ENCODE measurements around the gene PRR20E. TPM values are rescaled to one million over a fixed set of nuclear protein-coding genes. Genes with fewer than 3 reads are reported as not detected.
"Not testable (repeated sequence)": the region's sequence is repeated elsewhere in the genome, so short reads cannot be mapped to it uniquely, and the experiment has no call there.

Gene PRR20E
- not detected in 2 replicates for total RNA-seq (2014; rRNA removed; shearing (Covaris generic))

DNA sequence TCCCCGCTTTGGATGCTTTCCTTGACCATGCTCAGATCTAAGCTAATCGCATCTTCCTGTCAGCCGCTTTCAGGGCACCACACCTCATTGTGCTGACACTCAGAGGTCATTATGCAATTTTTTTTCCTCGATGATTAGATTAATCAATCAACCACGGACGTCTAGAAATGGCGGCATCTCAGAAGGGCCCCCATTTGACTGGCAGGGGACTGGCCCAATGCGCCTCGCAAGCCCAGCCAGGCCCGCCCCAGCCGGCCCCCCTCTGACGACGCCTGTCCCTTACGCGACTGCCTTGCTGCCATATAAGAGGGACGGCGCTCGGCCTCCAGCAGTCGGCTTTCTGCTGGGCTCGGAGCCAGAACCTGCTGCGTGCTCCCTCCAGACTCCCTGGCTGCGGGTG, at the start of gene PRR20E:
Gene PRR20E, plus strand, starts transcription at position 301 of the 400 bp plus-strand sequence. CDS start 387 bp downstream, outside the sequence.
- DNase-seq; H3K27me3 ChIP-seq (ENCODE audit: control insufficient read depth, insufficient read depth, low read length); H3K4me3 ChIP-seq (ENCODE audit: insufficient read depth, low read depth, low read length); H3K36me3 ChIP-seq (replicated peaks; ENCODE audit: control insufficient read depth, insufficient read depth, low read length): not testable (repeated sequence)

DNA sequence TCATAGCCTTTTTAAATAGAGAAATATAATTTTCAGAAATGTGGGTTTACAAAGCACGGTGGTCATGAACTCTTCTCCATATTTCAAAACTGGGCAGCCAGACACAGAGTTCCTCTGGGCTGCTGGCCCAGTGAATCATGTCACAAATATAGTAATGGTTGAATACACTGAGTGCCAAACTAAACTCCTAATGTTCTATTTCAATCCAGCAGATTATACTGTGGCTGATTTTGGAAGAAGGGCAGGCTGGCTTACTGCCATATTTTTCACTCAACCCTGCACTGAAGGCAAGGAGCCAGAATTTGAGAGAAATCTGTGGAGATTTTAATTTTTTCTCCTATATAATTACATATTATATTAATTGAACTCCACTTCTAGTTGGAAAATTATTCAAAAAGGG, 43.3 kb upstream of the PRR20E start:
- no peak overlapping the region for H3K4me3 ChIP-seq (ENCODE audit: insufficient read depth, low read depth, low read length)
- no peaks in the 10 kb centered on the region for H3K36me3 ChIP-seq (replicated peaks; ENCODE audit: control insufficient read depth, insufficient read depth, low read length)
- DNase-seq: no peak
- no peaks in the 10 kb centered on the region for H3K27me3 ChIP-seq (ENCODE audit: control insufficient read depth, insufficient read depth, low read length)

DNA sequence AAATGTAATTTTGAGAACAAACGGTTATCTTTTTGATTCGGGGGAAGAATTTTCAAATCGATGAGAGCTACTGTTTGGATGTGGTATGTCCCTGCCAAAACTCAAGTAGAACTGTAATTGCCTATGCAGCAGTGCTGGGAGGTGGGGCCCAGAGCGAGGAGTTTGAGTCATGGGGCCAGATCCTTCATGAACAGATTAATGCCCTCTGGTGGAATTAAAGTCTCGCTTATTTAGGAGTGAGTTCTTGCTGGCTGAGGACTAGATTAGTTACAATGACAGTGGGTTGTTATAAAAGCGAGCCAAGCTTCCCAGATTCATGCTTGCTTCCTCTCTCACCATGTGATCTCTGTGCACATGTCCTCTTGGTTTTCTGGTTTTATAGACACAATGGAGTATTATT, 38.1 kb upstream of the PRR20E start:
- DNase-seq: peak; percentile 31
- Histone ChIP-seq H3K27me3 (ENCODE audit: control insufficient read depth, insufficient read depth, low read length) (no peaks in the 10 kb centered on the region), H3K36me3 (replicated peaks; ENCODE audit: control insufficient read depth, insufficient read depth, low read length) (no peaks in the 10 kb centered on the region), H3K4me3 (ENCODE audit: insufficient read depth, low read depth, low read length) (no peak overlapping the region)

DNA sequence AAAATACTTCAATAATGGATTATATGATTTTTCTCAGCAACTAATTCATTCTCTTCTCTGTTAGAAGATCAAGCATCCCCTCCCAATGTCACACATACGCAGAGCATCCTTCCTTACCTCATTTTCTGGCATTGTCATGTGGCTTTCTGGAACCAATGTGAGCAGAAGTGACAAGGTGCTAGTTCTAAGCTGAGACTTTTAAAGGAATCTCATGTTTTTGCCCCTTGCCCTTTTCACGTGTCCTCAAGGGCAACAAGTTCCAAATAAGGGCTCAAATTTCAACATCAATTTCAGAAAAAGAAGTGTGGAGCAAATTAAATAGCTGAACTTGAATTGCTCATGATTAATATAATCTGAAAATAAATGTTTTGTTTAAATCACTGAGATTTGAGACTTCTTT, 30.9 kb upstream of the PRR20E start:
- Histone ChIP-seq H3K36me3 (replicated peaks; ENCODE audit: control insufficient read depth, insufficient read depth, low read length) (no peaks in the 10 kb centered on the region), H3K27me3 (ENCODE audit: control insufficient read depth, insufficient read depth, low read length) (no peaks in the 10 kb centered on the region), H3K4me3 (ENCODE audit: insufficient read depth, low read depth, low read length) (no peak overlapping the region)
- no peak for DNase-seq

DNA sequence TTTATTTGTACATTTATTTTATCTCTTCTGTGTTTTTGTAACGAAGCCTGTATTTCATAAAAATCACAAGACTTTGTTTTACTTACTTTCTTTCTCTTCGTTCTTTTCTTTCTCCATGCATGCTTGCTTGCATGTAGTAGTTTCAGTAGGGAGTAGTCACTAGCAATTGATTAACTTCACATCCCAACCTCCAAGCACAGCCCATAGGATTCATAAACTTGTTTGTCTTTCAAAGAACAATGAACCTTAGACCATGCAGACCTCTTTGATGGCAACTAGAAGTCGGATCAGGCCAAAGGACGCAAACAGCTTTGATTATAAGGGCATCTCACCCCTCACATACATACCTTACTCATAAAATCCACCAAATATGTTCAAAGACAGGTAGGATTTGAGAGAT, 29.4 kb upstream of the PRR20E start:
- H3K4me3 ChIP-seq (ENCODE audit: insufficient read depth, low read depth, low read length): no peak overlapping the region
- no peaks in the 10 kb centered on the region for H3K36me3 ChIP-seq (replicated peaks; ENCODE audit: control insufficient read depth, insufficient read depth, low read length)
- no peaks in the 10 kb centered on the region for H3K27me3 ChIP-seq (ENCODE audit: control insufficient read depth, insufficient read depth, low read length)
- no peak for DNase-seq

DNA sequence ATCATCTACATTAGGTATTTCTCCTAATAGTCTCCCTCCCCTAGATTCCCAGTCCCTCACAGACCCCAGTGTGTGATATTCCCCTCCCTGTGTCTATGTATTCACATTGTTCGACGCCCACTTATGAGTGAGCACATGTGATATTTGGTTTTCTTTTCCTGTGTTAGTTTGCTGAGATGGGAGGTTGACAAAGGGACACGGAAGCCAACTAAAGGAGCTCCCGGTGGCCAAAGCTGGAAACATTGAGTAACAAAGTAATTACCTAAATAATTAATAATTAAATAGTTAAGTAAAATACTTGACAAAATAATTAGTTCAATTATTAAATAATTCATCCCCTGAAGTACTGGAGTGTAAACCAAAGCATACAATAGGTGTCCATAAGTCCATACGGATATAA, 28.0 kb upstream of the PRR20E start:
- DNase-seq: no peak
- Histone ChIP-seq H3K4me3 (ENCODE audit: insufficient read depth, low read depth, low read length) (no peak overlapping the region), H3K36me3 (replicated peaks; ENCODE audit: control insufficient read depth, insufficient read depth, low read length) (no peaks in the 10 kb centered on the region), H3K27me3 (ENCODE audit: control insufficient read depth, insufficient read depth, low read length) (no peaks in the 10 kb centered on the region)

DNA sequence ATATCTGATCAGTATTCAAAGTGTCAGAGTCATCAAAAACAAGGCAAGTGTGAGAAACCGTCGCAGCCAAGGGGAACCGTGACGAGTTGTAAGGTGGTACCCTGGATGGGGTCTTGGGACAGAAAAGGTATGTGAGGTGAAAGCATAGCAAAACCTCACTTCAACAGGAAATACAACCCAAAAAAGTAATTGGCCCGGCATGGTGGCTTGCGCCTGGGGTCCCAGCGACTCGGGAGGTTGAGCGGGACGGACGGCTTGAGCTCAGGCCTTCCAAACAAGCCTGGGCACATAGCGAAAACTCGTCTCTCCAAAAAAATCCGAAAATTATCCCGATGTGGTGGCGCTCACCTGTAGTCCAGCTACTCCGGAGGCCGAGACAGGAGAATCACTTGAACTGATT, 27.2 kb upstream of the PRR20E start:
- DNase-seq; H3K27me3 ChIP-seq (ENCODE audit: control insufficient read depth, insufficient read depth, low read length); H3K4me3 ChIP-seq (ENCODE audit: insufficient read depth, low read depth, low read length); H3K36me3 ChIP-seq (replicated peaks; ENCODE audit: control insufficient read depth, insufficient read depth, low read length): not testable (repeated sequence)

DNA sequence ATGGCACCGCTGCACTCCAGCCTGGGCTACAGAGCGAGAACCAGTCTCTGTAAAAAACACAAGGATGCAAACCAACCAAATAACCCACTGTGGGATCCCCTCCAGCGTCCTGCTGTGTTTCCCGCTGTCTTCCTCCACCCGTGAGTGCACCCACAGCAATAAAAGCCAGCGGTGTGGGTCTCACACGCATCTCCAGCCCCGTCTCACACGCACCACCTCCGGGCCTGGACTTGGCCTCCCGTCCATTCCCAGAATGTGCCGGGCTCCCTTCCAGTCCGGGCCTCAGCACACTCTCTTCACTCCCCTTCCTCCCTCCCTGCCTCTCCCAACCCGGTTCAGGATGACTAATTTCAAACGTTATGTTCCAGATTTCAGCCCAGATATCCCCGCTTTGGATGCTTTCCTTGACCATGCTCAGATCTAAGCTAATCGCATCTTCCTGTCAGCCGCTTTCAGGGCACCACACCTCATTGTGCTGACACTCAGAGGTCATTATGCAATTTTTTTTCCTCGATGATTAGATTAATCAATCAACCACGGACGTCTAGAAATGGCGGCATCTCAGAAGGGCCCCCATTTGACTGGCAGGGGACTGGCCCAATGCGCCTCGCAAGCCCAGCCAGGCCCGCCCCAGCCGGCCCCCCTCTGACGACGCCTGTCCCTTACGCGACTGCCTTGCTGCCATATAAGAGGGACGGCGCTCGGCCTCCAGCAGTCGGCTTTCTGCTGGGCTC, 26.6 kb upstream of the PRR20E start, which contains the start of gene PRR20A:
Gene PRR20A, plus strand, starts transcription at position 684 of the 734 bp plus-strand sequence. CDS start 387 bp downstream, outside the sequence.
- DNase-seq; H3K4me3 ChIP-seq (ENCODE audit: insufficient read depth, low read depth, low read length); H3K36me3 ChIP-seq (replicated peaks; ENCODE audit: control insufficient read depth, insufficient read depth, low read length); H3K27me3 ChIP-seq (ENCODE audit: control insufficient read depth, insufficient read depth, low read length): not testable (repeated sequence)

DNA sequence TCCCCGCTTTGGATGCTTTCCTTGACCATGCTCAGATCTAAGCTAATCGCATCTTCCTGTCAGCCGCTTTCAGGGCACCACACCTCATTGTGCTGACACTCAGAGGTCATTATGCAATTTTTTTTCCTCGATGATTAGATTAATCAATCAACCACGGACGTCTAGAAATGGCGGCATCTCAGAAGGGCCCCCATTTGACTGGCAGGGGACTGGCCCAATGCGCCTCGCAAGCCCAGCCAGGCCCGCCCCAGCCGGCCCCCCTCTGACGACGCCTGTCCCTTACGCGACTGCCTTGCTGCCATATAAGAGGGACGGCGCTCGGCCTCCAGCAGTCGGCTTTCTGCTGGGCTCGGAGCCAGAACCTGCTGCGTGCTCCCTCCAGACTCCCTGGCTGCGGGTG, 19.8 kb upstream of the PRR20E start, which contains the start of gene PRR20B:
Gene PRR20B, plus strand, starts transcription at position 301 of the 400 bp plus-strand sequence. CDS start 387 bp downstream, outside the sequence.
- not testable (repeated sequence) for H3K36me3 ChIP-seq (replicated peaks; ENCODE audit: control insufficient read depth, insufficient read depth, low read length); DNase-seq; H3K4me3 ChIP-seq (ENCODE audit: insufficient read depth, low read depth, low read length); H3K27me3 ChIP-seq (ENCODE audit: control insufficient read depth, insufficient read depth, low read length)

DNA sequence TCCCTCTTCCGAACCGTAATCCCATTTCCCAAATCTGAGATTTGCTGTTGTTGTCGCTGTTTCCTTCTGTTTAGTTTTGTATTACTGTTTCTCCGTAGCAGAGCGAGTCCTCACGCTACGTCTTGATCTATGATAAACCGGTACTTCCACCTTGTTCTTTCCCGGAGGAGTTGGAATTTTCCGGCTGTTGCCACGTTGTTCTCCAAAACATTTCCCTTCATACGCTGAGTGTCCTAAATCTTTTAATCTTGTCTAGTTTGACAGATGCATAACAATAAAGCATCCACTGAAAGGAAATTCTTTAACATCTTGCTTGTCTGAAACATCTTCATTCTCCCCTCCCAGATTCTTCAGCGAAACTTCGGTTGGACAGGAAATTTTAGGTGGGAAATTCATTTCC, 18.9 kb upstream of the PRR20E start:
- not testable (repeated sequence) for DNase-seq; H3K27me3 ChIP-seq (ENCODE audit: control insufficient read depth, insufficient read depth, low read length); H3K36me3 ChIP-seq (replicated peaks; ENCODE audit: control insufficient read depth, insufficient read depth, low read length); H3K4me3 ChIP-seq (ENCODE audit: insufficient read depth, low read depth, low read length)

DNA sequence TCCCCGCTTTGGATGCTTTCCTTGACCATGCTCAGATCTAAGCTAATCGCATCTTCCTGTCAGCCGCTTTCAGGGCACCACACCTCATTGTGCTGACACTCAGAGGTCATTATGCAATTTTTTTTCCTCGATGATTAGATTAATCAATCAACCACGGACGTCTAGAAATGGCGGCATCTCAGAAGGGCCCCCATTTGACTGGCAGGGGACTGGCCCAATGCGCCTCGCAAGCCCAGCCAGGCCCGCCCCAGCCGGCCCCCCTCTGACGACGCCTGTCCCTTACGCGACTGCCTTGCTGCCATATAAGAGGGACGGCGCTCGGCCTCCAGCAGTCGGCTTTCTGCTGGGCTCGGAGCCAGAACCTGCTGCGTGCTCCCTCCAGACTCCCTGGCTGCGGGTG, 13.2 kb upstream of the PRR20E start, which contains the start of gene PRR20C:
Gene PRR20C, plus strand, starts transcription at position 301 of the 400 bp plus-strand sequence. CDS start 387 bp downstream, outside the sequence.
- H3K4me3 ChIP-seq (ENCODE audit: insufficient read depth, low read depth, low read length); H3K27me3 ChIP-seq (ENCODE audit: control insufficient read depth, insufficient read depth, low read length); H3K36me3 ChIP-seq (replicated peaks; ENCODE audit: control insufficient read depth, insufficient read depth, low read length); DNase-seq: not testable (repeated sequence)

DNA sequence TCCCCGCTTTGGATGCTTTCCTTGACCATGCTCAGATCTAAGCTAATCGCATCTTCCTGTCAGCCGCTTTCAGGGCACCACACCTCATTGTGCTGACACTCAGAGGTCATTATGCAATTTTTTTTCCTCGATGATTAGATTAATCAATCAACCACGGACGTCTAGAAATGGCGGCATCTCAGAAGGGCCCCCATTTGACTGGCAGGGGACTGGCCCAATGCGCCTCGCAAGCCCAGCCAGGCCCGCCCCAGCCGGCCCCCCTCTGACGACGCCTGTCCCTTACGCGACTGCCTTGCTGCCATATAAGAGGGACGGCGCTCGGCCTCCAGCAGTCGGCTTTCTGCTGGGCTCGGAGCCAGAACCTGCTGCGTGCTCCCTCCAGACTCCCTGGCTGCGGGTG, 6.7 kb upstream of the PRR20E start, which contains the start of gene PRR20D:
Gene PRR20D, plus strand, starts transcription at position 301 of the 400 bp plus-strand sequence. CDS start 387 bp downstream, outside the sequence.
- not testable (repeated sequence) for H3K36me3 ChIP-seq (replicated peaks; ENCODE audit: control insufficient read depth, insufficient read depth, low read length); DNase-seq; H3K27me3 ChIP-seq (ENCODE audit: control insufficient read depth, insufficient read depth, low read length); H3K4me3 ChIP-seq (ENCODE audit: insufficient read depth, low read depth, low read length)

DNA sequence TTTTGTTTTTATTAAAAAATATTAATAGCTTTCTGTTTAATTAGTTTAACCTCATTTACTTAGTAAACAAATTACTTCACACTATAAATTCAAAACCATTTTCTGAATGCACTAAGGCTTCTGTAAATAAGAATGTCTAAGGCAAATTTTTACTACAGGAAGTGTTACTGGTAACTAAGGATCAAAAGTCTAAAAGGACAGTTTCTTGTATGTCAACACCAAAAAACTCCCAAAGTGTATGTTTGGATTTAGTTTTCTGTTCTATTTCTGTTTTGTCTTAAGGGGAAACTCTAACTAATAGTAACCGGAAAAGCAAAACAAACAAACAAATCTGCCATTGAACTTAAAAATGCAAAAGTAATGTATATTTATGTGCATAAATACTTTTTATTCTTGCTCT, 24.7 kb downstream of the PRR20E start:
- no peak for DNase-seq
- H3K4me3 ChIP-seq (ENCODE audit: insufficient read depth, low read depth, low read length): no peak overlapping the region
- H3K36me3 ChIP-seq (replicated peaks; ENCODE audit: control insufficient read depth, insufficient read depth, low read length): no peaks in the 10 kb centered on the region
- no peaks in the 10 kb centered on the region for H3K27me3 ChIP-seq (ENCODE audit: control insufficient read depth, insufficient read depth, low read length)

DNA sequence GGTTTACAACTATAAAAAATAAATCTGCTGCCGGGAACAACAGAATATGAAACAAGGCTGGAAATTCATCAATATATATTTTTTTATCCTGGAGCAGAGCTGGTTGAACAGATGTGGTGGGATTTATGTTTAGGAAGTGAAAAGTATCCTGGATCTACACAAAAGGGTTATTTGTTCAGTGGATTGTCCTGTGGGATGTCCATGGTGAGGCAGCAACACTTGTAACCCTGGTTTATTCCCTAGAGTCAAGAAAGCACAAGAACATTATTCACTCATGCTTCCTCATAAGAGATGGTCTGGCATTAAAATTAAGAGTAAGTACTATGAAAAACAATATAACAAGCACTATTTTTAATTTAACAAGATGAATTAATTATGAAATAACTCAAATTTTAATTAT, 46.0 kb downstream of the PRR20E start:
- Histone ChIP-seq H3K4me3 (ENCODE audit: insufficient read depth, low read depth, low read length) (no peak overlapping the region), H3K27me3 (ENCODE audit: control insufficient read depth, insufficient read depth, low read length) (no peaks in the 10 kb centered on the region), H3K36me3 (replicated peaks; ENCODE audit: control insufficient read depth, insufficient read depth, low read length) (no peaks in the 10 kb centered on the region)
- DNase-seq: no peak

Measured in H7 (cell line).